A549 treated with Hydrocortisone at 1 μM for 4 hours (cell line): ENCODE measurements around the gene OR2W3. TPM values are rescaled to one million over a fixed set of nuclear protein-coding genes. Genes with fewer than 3 reads are reported as not detected.

Experiments
- total RNA-seq: library from RNA; stranded (reverse); fragments of 200-300 nt; extraction: Qiagen RNA extraction; gene quantifications from 5 replicates; pipeline ENCODE4 v1.2.3, GENCODE V29; 2022

OR2W3 gene
- not detected in 5 replicates for total RNA-seq

GRCh38 chr1:247895163-247895637 is at the start of gene OR2W3:
TSS of gene OR2W3 (plus strand) at chr1:247895587. CDS start at chr1:247895587, 0 bp downstream.

GRCh38 chr1:247857069-247857984 is 38.1 kb upstream of the OR2W3 start, which contains the start of gene TRIM58:
TSS of gene TRIM58 (plus strand) at chr1:247857187. CDS start at chr1:247857247, 60 bp downstream.

GRCh38 chr1:247919952-247920351 is 24.6 kb downstream of the OR2W3 start, which contains the start of gene OR2T8:
TSS of gene OR2T8 (plus strand) at chr1:247920252. CDS start at chr1:247921018, 766 bp downstream.

GRCh38 chr1:247924868-247925267 is 29.5 kb downstream of the OR2W3 start, which contains the start of gene OR2AJ1:
TSS of gene OR2AJ1 (plus strand) at chr1:247924889. CDS start at chr1:247933769, 8,880 bp downstream.

Other genes starting within 250 kb of the OR2W3 start
- gene OR13G1, start 215.8 kb upstream of the OR2W3 start, total RNA-seq = not detected in 5 replicates
- gene OR6F1, start 178.9 kb upstream of the OR2W3 start, total RNA-seq = not detected in 5 replicates
- not detected in 5 replicates for gene OR14K1, start 157.0 kb upstream of the OR2W3 start, total RNA-seq
- gene OR14A2, start 147.4 kb upstream of the OR2W3 start, total RNA-seq = not detected in 5 replicates
- not detected in 5 replicates for gene OR1C1, start 135.0 kb upstream of the OR2W3 start, total RNA-seq
- not detected in 5 replicates for gene OR14A16, start 71.5 kb upstream of the OR2W3 start, total RNA-seq
- gene OR11L1, start 53.7 kb upstream of the OR2W3 start, total RNA-seq = not detected in 5 replicates
- not detected in 5 replicates for gene TRIM58, start 38.4 kb upstream of the OR2W3 start, total RNA-seq
- not detected in 5 replicates for gene OR2T8, start 24.7 kb downstream of the OR2W3 start, total RNA-seq
- not detected in 5 replicates for gene OR2AJ1, start 29.3 kb downstream of the OR2W3 start, total RNA-seq
- not detected in 5 replicates for gene OR2L8, start 53.3 kb downstream of the OR2W3 start, total RNA-seq
- gene OR2AK2, start 69.6 kb downstream of the OR2W3 start, total RNA-seq = not detected in 5 replicates
- gene OR2L5, start 118.1 kb downstream of the OR2W3 start, total RNA-seq = not detected in 5 replicates
- gene OR2L2, start 134.5 kb downstream of the OR2W3 start, total RNA-seq = not detected in 5 replicates
- not detected in 5 replicates for gene OR2L3, start 151.2 kb downstream of the OR2W3 start, total RNA-seq
- gene OR2L13, start 199.6 kb downstream of the OR2W3 start, total RNA-seq = not detected in 5 replicates
- not detected in 5 replicates for gene OR2M5, start 249.6 kb downstream of the OR2W3 start, total RNA-seq